Measurements from ENCODE around the gene H3-3A. TPM values are rescaled to one million over a fixed set of nuclear protein-coding genes. Genes with fewer than 3 reads are reported as not detected.

The H3-3A gene
- total RNA-seq: 184 and 188 TPM in 2 replicates

DNA sequence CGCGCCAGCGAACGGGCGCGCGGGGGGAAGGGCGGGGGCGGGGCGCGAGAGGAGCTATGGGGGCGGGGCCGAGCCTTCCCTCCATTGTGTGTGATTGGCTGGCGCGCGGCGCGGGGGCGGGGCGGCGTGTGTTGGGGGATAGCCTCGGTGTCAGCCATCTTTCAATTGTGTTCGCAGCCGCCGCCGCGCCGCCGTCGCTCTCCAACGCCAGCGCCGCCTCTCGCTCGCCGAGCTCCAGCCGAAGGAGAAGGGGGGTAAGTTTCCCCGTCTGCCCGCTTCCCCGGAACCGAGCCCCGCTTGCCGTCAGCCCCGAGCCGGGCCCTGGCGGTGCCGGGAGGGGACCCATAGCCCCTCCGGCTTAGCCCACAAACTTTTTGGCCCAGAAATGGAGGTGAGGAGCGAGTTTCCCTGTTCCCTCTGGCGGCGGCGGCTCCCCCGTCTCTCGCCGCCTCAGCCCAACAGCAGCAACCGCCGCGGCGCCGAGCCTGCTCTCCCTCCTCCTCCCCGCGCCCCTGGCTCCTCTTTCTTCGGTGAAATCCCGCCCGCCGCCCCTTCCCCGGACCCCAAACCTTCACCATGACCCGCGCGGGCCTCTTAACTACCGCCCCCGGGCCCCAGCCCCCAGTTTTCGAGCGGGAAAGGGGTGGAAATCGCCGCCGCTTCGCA is at the start of gene H3-3A:
Gene H3-3A, plus strand, starts transcription at position 159 of the 666 bp plus-strand sequence. CDS start 1,636 bp downstream, outside the sequence.
- DNase-seq (ENCODE audit: low read depth, low spot score): peak; percentile 79

GRCh38 chr1:226017070-226017469 is 45.4 kb upstream of the H3-3A start:
- no peak for DNase-seq (ENCODE audit: low read depth, low spot score)

DNA sequence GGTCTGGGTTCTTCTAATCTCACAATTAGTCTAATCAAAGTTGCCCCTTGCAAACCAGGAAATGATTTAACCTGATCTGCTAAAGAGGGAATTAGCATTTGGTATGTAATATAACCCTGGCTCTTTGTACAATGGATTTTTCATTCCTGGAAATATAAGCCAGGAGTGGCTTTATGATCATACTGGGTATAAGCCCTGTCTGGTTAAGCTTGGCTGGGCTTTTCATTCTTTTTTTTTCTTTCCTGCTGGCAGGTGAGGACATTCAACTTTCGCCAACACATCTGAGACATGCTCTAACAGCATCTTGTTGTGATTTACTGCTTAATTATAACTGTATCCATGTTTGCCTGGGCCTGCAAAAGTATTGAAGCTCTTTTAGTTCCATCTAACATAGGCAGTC is 42.9 kb upstream of the H3-3A start:
- DNase-seq (ENCODE audit: low read depth, low spot score): no peak

DNA sequence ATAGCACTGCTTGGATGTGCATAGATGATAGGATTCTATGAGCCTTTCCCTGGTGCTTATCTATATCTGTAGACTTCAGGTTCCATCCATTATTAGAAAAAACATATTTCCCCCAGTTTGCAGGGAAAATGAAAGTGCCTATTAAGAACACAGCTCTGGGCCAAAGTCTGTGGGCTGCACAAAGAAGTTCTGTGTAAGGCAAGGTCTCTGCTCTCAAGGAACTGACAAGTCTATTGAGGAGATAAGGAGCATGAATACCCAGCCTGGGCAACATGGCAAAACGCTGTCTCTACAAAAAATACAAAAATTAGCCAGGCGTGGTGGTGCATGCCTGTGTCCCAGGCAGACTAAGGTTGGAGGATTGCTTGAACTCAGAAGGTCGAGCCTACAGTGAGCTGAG is 41.1 kb upstream of the H3-3A start:
- no peak for DNase-seq (ENCODE audit: low read depth, low spot score)

- no peak for DNase-seq (ENCODE audit: low read depth, low spot score)
These were observed 40.7 kb upstream of the H3-3A start for GRCh38 chr1:226021801-226022200.

DNA sequence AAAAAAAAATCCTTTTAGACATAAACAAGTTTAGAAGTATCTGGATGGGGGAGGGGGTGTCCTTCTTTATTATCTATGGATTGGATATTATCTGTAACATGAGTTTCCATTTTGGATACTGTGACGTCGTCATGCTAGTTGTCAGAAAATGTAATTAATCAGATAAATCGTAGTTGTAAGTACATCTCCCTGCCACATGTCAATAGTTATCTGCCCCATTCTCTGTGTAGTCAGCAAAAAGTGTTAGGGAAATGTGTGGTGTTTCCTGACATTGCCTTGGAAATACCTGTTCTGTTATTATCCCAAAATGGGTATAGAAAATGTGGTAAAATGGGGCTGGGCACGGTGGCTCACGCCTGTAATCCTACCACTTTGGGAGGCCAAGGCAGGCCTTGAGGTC is 38.8 kb upstream of the H3-3A start:
- no peak for DNase-seq (ENCODE audit: low read depth, low spot score)

DNA sequence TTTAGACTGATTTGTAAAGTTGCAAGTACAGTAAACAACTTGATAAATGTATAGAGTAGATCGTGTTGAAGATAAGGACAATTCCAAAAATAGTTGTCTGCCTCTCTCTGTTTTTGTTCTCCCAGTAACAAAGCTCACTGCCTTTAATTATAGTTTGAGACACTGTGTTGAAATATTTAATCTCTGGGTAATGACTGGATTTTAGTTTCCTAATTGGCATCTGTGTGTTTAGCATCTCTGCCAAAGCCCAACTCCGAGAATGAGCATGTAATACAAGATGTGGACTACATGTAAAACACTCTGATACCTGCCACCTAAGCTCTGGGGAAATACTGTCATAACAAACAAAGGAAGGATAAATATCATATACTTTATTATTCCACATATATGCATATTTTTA is 35.7 kb upstream of the H3-3A start:
- no peak for DNase-seq (ENCODE audit: low read depth, low spot score)

- DNase-seq (ENCODE audit: low read depth, low spot score): no peak
These were observed 34.8 kb upstream of the H3-3A start for GRCh38 chr1:226027538-226028217.

DNA sequence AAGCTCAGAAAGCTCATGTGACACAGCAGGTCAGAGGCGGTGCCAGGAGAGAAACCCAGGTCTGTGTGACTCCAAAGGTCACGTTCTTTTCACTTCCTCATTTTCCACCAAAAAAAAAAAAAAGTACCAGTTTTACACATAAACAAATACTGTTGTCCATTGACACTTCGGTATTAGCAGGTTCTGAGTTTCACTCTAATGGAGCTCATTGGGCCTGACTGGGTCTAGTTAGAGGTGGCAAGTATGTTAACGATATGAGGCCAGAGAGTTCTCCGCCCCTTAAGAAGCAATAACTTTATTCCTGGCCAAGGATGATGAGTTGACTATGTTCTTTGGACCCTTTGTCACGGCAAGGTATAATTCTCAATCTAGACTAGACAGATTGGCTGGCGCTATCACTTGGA is 33.4 kb upstream of the H3-3A start:
- no peak for DNase-seq (ENCODE audit: low read depth, low spot score)

- no peak for DNase-seq (ENCODE audit: low read depth, low spot score)
These were observed 32.8 kb upstream of the H3-3A start for GRCh38 chr1:226029568-226030225.

DNA sequence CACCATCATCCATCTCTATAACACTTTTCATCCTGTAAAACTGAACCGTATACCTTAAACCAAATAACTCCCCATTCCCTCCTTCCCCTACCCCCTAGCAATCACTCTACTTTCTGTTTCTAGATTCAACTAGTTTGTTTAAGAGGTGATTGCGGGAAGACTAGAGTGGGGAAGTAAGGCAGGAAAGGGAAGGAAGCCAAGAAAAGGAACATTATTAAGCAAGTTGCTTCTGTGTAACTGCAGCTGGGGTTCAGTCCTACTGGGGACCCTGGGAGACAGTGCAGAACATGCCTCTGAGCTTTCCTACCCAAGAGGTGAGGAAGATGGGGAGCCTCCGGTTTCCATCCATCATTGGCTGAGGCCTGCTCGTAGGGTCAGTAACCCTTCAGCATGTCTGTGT is 28.9 kb upstream of the H3-3A start:
- DNase-seq (ENCODE audit: low read depth, low spot score): no peak

DNA sequence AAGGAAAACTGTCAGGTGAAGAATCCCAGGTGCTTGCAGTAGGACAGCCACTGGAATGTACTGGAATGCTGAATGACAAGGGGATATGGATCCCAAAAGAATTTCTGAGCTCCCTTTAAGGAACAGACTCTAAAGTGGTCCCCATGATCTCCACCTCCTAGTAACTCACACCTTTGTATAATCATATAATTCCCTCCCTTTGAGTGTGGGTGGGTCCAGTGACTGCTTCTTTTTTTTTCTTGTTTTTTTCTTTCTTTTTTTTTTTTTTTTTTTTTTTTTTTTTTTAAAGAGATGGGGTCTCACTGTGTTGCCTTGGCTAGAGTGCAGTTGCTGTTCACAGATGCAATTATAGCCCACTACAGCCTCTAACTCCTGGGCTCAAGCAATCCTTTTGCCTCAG is 28.5 kb upstream of the H3-3A start:
- no peak for DNase-seq (ENCODE audit: low read depth, low spot score)

DNA sequence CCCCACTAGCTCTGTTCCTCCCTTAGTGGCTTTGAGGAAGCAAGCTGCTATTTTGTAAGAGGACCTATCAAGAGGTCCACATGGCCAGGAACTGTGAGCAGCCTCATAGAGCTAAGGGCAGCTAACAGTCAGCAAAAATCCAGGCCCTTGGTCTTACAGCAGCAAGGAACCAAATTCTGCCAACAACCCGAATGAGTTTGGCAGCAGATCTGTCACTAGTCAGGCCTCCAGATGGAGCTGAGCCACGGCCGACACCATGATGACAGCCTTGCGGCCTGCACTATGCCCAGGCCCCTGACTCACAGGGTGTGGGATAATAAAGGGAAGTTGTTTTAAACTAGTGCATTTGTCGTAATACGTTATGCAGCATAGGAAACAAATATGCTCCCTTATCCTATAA is 28.0 kb upstream of the H3-3A start:
- peak; percentile 71 for DNase-seq (ENCODE audit: low read depth, low spot score)

GRCh38 chr1:226035915-226036314 is 26.6 kb upstream of the H3-3A start:
- DNase-seq (ENCODE audit: low read depth, low spot score): no peak

GRCh38 chr1:226038661-226039060 is 23.9 kb upstream of the H3-3A start:
- no peak for DNase-seq (ENCODE audit: low read depth, low spot score)

DNA sequence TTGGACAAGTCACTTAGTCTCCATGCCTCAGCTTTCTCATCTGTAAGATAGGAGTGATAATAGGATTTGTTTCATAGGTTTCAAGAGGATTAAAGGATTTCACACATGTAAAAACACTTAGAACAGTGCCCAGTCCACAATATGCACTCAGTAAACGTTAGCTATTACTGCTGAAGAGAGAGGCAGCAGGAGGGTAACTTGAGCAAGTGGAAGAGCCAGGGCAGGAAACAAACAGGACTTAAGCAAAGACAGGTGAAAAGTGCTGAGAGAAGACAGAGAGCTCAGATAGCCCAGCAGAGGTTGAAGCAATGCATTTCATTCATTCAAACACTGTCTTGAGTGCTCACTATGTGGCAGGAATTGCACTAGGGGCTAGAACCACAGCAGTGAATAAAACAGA is 21.1 kb upstream of the H3-3A start:
- DNase-seq (ENCODE audit: low read depth, low spot score): no peak

DNA sequence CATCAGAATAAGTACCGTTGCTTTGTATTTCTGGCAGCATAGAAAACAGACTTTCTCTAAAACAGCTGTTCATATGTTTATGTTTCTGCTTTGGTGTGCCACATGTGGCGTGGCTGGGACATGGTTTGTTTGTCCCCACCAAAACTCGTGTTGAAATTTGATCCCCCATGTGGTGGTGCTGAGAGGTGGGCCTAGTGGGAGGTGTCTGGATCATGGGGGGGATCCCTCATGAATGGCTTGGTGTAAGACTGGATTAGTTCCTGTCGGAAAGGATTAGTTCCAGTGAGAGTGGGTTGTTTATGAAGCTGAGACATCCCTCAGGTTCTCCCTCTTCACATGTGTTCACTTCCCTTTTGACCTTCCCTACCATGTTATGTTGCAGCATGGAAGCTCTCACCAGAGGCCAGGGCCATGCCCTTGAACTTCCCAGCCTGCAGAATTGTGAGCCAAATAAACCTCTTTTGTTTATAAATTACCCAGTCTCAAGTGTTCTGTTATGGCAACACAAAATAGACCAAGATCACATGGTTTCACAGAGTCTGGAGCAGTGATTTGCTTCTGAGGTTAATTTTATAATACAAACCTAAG is 17.9 kb upstream of the H3-3A start:
- no peak for DNase-seq (ENCODE audit: low read depth, low spot score)

GRCh38 chr1:226046240-226046639 is 16.3 kb upstream of the H3-3A start:
- no peak for DNase-seq (ENCODE audit: low read depth, low spot score)

DNA sequence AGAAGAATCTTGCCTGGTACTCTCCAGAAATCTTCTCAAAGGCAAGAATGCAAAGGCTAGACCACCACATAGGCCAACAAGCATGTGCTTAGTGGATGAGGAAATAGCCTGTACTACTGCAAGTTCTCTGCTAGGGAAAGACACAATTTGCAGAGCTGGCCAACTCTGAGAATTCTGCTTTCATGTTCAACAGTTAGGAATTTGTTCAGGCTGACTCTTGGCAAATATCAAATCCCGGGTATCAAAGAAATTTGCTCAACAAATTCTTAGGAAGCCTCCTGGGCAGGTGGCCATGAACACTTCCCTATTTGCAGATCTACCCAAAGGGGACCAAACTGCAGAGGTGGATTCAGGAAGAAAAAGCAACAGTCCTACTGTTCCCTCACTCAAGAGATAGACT is 15.0 kb upstream of the H3-3A start:
- no peak for DNase-seq (ENCODE audit: low read depth, low spot score)

DNA sequence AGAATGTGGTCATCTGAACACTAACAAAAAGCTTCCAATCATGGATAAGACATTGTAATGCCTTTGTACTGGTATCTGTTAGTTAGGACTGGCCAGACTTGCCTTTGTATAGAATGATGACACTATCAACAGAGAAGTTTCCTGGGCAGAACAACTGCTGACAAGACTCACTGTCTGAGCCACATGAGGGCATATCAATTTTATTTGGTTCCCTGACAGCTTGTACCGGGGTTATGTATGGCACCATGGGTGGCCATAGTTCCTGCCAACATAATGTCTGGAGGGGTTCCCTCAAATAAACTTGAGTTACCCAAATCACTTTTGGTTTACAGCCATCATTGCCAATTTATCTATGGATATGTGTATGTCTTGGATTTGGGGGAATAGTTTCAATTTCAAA is 13.6 kb upstream of the H3-3A start:
- DNase-seq (ENCODE audit: low read depth, low spot score): no peak

DNA sequence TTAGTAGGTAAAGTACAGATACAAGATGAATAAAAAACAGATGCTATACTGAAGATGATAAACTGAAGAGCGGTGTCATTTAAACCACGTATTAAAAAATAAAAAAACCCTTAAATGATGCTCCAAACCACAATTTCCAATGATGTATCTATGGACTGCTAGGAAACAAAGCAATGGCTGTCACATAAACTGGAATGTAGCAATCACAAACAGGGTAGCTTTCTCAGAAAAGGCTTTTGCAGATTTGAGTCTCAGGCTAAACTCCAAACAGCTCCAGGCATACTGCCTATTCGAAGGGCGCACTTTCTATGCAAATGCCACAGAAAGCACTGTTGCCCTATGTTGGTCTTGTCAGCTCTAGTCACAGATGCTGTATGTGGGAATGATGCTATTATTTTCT is 12.4 kb upstream of the H3-3A start:
- DNase-seq (ENCODE audit: low read depth, low spot score): no peak

- DNase-seq (ENCODE audit: low read depth, low spot score): no peak
These were observed 11.2 kb upstream of the H3-3A start for GRCh38 chr1:226051365-226051764.

All from pulmonary artery endothelial cell (primary cell).